Measurements from ENCODE around the gene ABLIM1.

- TF ChIP-seq CTCF (IDR thresholded peaks at IDR 0.05 in 2 of 3, conservative IDR thresholded peaks at IDR 0.05 in 1 of 3; ENCODE audit: control insufficient read depth in 2 of 3, extremely low read depth in 1 of 3, insufficient read depth in 1 of 3, low read depth in 3 of 3, low read length in 3 of 3) (no peak), SIX5 (IDR thresholded peaks at IDR 0.05; ENCODE audit: low read depth, low read length, severe bottlenecking) (no peak), CHD1 (IDR thresholded peaks at IDR 0.05; ENCODE audit: low read depth, low read length) (no peak), EP300 (IDR thresholded peaks at IDR 0.05; ENCODE audit: borderline replicate concordance in 1 of 2, control insufficient read depth in 1 of 2, low read depth in 2 of 2, low read length in 2 of 2) (no peak), TAF1 (IDR thresholded peaks at IDR 0.05; ENCODE audit: borderline replicate concordance, low read depth, low read length) (no peak), ETV6 (conservative IDR thresholded peaks at IDR 0.05 in 1 of 2, IDR thresholded peaks at IDR 0.05 in 1 of 2; ENCODE audit: borderline replicate concordance in 1 of 2, low read depth in 1 of 2) (no peak), NFYA (IDR thresholded peaks at IDR 0.05; ENCODE audit: borderline replicate concordance, low read depth, low read length) (no peak), REST (IDR thresholded peaks at IDR 0.05; ENCODE audit: low read depth, low read length) (no peak), ATF2 (IDR thresholded peaks at IDR 0.05; ENCODE audit: low read length) (no peak), EZH2 (IDR thresholded peaks at IDR 0.05; ENCODE audit: borderline replicate concordance, control insufficient read depth, low read depth, low read length) (no peak), CEBPB (IDR thresholded peaks at IDR 0.05; ENCODE audit: borderline replicate concordance in 1 of 2, low read depth in 2 of 2, low read length in 2 of 2) (no peak), ASH2L (IDR thresholded peaks at IDR 0.05; ENCODE audit: borderline replicate concordance, low read depth) (no peak)
Measured at GRCh38 chr10:114603303-114603702, 54.8 kb downstream of the ABLIM1 start.
